H1 (cell line): Measurements from ENCODE around the gene POLR3H. TPM values are rescaled to one million over a fixed set of nuclear protein-coding genes. Genes with fewer than 3 reads are reported as not detected.

Experiments used
- CTCF ChIP-seq, 3 experiments: IDR thresholded peaks; 1 replicate in 2 of 3; 2 replicates in 1 of 3; pipeline versions ENCODE4 v1.5.1 to v1.6.1; 2011; ENCODE audit warnings: low read length in 3 of 3, mild to moderate bottlenecking in 3 of 3, inconsistent platforms in 2 of 3, low read depth in 1 of 3, moderate library complexity in 1 of 3; ENCODE audit not compliant: insufficient read depth in 1 of 3; ENCODE audit errors: control extremely low read depth in 1 of 3
- HDAC6 ChIP-seq: IDR thresholded peaks from one replicate; pipeline ENCODE4 v1.7.1; 2012; ENCODE audit warnings: low read depth, mild to moderate bottlenecking, inconsistent platforms, low read length, moderate library complexity
- RAD21 ChIP-seq, 2 experiments: IDR thresholded peaks in 1 of 2; conservative IDR thresholded peaks in 1 of 2; 2 replicates each; pipeline ENCODE4 v1.6.1; 2011; ENCODE audit warnings: low read depth in 2 of 2, low read length in 2 of 2, improper control_type of control experiment in 1 of 2, inconsistent platforms in 1 of 2, mild to moderate bottlenecking in 1 of 2, moderate library complexity in 1 of 2
- TCF12 ChIP-seq: IDR thresholded peaks from 2 replicates; pipeline ENCODE4 v1.6.1; 2011; ENCODE audit warnings: low read depth, mild to moderate bottlenecking, low read length
- YY1 ChIP-seq: IDR thresholded peaks from 2 replicates; pipeline ENCODE4 v1.6.1; 2011; ENCODE audit warnings: low read depth, mild to moderate bottlenecking, low read length
- ZNF274 ChIP-seq: IDR thresholded peaks from 2 replicates; pipeline ENCODE4 v1.7.0; 2012; ENCODE audit warnings: low read length, borderline replicate concordance; ENCODE audit errors: extremely low read depth
- polyA plus RNA-seq, 7 experiments: library from polyadenylated mRNA; depleted of rRNA in 3 of 7; stranded (reverse) in 5 of 7; unstranded in 2 of 7; fragments of >200 nt in 5 of 7; fragments of 200-250 nt in 2 of 7; gene quantifications; 1 replicate in 5 of 7; 2 replicates in 1 of 7; 4 replicates in 1 of 7; pipeline versions ENCODE4 v1.2.1 to v1.2.3, GENCODE V29; 2011 to 2013; ENCODE audit warnings: missing spikeins in 2 of 7, mixed read lengths in 2 of 7
- total RNA-seq: library from RNA; stranded (reverse); fragmentation: NEBNext Ultra II Directional; extraction: Animal tissue kit (Norgen Biotek cat#: 25700); gene quantifications from 2 replicates; pipeline ENCODE4 v1.2.1, GENCODE V29; 2021

The POLR3H gene
- total and polyA plus RNA-seq, 2 of the 8 experiments (the other 6 are each of a cell fraction or from before 2014, with no cell fraction given), result 29.7 to 39.2 TPM

DNA sequence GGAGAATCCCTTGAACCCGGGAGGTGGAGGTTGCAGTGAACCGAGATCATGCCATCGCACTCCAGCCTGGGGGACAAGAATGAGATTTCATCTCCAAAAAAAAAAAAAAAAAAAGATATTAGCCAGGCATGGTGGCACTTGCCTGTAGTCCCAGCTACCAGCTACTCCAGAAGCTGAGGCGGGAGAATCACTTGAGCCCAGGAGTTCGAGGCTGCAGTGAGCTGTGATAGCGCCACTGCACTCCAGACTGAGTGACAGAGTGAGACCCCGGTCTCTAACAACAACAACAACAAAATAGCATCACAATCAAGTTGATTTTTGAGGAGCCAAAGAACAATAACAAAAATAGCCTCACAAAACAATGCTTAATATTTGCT is 43.1 kb upstream of the POLR3H start (continued):
- no peak for TF ChIP-seq CTCF (IDR thresholded peaks at IDR 0.05; ENCODE audit: control extremely low read depth in 1 of 3, insufficient read depth in 1 of 3, low read depth in 1 of 3, low read length in 3 of 3)
- no peak for TF ChIP-seq HDAC6
- no peak for TF ChIP-seq YY1
- TF ChIP-seq RAD21 (IDR thresholded peaks at IDR 0.05 in 1 of 2, conservative IDR thresholded peaks at IDR 0.05 in 1 of 2; ENCODE audit: low read depth in 2 of 2, low read length in 2 of 2), result no peak
- TF ChIP-seq TCF12, result no peak
- no peak for TF ChIP-seq ZNF274
